ENCODE measurements around the gene STX3. TPM values are rescaled to one million over a fixed set of nuclear protein-coding genes. Genes with fewer than 3 reads are reported as not detected.
"Not testable (repeated sequence)": the region's sequence is repeated elsewhere in the genome, so short reads cannot be mapped to it uniquely, and the experiment has no call there.

STX3 gene
- total RNA-seq, 1 experiment from 2014 or later = 41.6 TPM

DNA sequence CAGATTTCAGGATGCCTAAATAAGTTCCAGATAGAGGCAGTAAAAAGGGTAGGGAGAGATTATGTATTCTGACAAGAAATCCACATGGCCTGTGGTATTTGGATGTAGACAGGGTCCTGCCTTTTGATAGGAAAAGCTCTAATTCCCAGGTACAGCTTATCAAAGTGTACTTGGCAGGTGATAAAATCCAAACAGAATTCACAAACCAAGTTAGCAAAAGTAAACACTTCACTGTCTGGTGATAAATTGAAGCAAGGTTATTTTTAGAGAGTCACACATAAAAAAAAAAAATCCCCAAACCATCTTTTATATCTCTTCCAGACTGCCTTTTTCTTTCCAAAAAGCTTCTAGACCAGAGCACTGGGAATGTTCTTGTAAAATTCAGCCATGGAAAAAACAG is 84.4 kb downstream of the STX3 start:
- no peak for DNase-seq (ENCODE audit: low read depth)

DNA sequence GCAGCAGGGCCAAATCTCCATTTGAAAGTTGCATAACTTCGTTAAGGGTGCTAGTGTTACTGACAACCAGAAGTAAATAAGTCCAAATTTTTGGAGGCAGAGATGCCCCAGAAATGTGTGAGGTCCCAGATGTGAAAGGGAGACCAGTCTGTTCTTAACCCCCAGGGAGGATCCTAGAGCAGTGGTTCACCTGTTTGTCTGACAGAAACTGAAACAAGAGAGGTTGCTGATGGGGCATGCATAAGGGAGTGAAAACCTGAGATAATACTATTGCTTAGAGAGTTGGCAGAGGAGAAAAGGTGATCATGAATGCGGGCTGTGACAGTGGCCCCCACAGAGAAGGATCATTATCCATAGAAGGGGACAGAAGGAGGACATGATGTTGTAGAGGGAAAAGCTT is 86.3 kb downstream of the STX3 start:
- no peak for DNase-seq (ENCODE audit: low read depth)

DNA sequence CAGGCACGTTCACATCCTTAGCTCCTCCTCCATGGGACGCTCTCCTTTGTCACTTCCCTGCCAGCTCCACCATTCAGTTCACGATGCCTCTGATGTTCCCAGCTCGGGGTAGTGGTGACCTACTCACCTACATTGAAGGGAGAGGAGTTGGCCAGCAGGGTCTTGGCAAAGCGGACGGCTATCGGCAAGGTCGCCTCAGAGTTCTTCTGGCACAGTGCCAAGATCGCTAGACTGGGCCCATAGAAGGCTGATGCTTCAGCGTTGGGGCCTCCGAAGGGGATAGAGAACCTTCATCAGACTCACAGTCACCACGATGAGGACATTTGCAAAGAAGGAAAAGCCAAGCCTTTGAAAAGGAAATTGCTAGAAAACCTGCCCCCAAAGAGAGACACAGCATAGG is 87.1 kb downstream of the STX3 start:
- DNase-seq (ENCODE audit: low read depth) = no peak

DNA sequence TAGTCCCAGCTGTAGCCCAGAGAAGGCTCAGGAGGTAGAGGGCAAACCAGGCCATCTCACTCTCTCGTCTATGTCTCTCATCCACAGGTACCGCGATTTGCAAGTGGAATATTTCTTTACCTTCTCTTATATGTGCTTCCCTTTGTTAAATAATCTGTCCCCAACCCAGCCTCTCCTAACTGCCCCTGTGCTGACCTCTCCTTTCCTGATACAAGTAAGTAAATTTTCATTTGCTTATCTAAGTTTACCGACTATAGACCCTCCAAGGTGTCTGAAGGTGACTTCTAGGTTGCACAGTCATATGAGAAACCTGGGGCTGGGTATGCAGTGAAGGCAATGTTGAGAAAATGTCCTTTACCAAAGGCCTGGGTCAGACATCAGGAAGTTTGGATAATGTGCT is 90.2 kb downstream of the STX3 start, which contains the start of gene CBLIF:
TSS of gene CBLIF (minus strand) at position 101 of the 400 bp plus-strand sequence. CDS start at position 55, 46 bp downstream.
- no peak for DNase-seq (ENCODE audit: low read depth)

DNA sequence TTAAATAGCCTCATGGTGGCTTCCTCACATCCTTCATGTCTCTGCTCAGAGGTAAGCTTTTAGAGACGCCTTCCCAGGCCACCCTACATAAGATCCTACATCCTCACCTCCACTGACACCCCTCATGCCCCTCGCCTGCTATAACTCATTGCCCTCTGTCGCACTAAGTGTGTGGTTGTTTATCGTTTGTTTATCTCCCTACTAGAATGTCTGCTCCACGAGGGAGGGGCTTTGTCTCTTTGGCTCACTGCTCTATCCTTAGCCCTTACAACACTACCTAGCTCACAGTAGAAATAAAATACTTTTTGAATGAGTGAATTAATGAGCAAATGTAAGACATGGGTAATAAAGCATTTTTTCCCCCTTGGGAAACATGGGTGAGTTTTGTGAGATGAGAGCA is 91.4 kb downstream of the STX3 start:
- DNase-seq (ENCODE audit: low read depth) = no peak

DNA sequence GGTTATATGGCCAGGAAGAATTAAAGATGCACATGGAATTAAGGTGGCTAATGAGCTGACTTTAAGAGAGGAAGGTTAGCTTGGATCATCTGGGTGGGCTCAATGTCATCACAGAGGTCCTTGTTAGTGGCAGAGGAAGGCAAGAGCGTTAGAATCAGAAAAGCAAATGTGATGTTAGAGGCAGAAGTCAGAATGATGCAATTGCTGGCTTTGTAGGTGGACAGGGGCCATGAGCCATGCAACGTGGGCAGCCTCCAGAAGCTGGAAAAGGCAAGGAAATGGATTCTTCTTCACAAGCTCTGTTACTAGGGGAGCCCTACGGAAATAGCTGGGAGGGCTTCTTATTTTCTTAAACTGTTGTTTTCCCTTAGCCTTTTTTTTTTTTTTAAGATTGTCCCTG is 92.5 kb downstream of the STX3 start:
- DNase-seq (ENCODE audit: low read depth) = no peak

DNA sequence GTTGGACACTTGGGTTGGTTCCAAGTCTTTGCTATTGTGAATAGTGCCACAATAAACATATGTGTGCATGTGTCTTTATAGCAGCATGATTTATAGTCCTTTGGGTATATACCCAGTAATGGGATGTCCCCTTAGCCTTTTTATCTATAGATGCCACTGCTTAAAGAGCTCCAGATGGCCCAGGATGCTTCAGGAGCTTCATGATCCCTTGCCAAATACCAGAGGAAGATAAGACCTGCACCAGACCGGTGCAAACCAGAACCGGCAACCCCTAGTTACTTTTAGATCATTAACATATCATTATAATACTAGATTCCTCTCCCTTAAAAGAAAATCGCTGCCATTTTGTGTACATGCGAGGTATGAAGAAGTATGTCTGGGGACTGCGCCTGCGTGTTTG is 93.3 kb downstream of the STX3 start:
- not testable (repeated sequence) for DNase-seq (ENCODE audit: low read depth)

DNA sequence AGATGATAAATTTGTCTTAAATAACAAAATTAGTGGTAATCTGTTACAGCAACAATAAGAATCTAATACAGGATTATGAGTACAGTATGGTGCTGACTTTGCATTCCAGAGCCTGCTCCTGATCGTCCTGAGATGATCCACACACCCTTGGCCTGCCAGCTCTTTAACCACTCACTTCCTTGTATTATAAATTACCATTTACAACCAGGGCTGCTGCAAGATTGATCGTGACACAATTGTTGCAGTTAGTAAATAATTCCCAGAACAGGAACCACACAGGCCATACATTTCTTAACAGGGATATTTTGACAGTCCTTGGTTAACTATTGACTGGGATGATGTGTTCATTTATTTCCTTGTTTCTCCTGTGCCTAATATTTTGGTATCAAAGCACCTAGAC is 94.0 kb downstream of the STX3 start:
- no peak for DNase-seq (ENCODE audit: low read depth)

DNA sequence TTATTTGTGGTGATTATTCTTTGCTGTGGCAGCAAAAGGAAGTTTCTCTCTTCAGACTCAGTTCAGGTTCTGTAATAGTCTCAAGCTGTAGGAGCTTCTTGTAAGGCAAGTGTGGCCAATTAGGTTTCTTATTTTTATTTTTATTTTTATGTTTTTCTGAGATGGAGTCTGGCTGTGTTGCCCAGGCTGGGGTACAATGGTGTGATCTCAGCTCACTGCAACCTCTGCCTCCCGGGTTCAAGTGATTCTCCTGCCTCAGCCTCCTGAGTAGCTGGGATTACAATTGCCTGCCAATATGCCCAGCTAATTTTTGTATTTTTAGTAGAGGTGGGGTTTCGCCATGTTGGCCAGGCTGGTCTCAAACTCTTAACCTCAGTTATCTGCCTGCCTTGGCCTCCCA is 94.4 kb downstream of the STX3 start:
- DNase-seq (ENCODE audit: low read depth) = not testable (repeated sequence)

DNA sequence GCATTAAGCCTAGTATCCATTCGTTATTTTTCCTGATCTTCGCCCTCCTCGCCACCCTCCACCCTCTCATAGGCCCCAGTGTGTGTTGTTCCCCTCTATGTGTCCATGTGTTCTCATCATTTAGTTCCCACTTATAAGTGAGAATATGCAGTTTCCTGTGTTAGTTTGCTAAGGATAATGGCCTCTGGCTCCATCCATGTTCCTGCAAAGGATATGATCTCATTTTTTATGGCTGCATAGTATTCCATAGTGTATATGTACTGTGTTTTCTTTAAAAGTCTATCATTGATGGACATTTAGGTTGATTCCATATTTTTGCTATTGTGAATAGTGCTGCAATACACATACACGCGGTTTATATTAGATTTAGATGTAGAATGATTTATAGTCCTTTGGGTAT is 96.2 kb downstream of the STX3 start:
- not testable (repeated sequence) for DNase-seq (ENCODE audit: low read depth)

DNA sequence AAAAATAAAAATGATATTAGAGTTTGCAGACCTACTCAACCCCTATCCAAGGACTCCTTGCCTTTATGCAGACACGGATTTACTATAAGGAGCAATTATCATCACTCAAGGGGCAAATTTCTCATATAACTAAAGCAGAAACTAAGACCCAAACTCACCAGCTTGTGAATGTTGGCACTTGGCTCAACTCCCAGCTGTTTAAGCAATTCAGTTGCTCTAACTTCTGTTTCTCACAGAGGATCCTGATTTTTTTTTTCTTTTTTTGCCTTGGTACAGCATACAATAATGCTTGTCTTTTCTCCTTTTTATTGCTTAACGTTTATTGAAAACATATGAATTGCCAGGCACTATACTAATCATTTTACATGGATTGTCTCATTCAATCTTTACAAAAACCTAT is 99.7 kb downstream of the STX3 start:
- no peak for DNase-seq (ENCODE audit: low read depth)

Other genes with a start within 250 kb of the STX3 start
- gene OR4D9, start 243.8 kb upstream of the STX3 start, total RNA-seq (2014; rRNA removed; shearing (Covaris generic)) = not detected in 2 replicates
- gene OSBP, start 139.6 kb upstream of the STX3 start, total RNA-seq (2014; rRNA removed; shearing (Covaris generic)) = 13.4 and 18.0 TPM in 2 replicates
- gene PATL1, start 86.3 kb upstream of the STX3 start, total RNA-seq (2014; rRNA removed; shearing (Covaris generic)) = 13.2 and 15.4 TPM in 2 replicates
- not detected in 2 replicates for gene OR10V1, start 41.5 kb upstream of the STX3 start, total RNA-seq (2014; rRNA removed; shearing (Covaris generic))
- 91.6 and 95.7 TPM in 2 replicates for gene MRPL16, start 55.4 kb downstream of the STX3 start, total RNA-seq (2014; rRNA removed; shearing (Covaris generic))
- gene CBLIF, start 90.1 kb downstream of the STX3 start, total RNA-seq (2014; rRNA removed; shearing (Covaris generic)) = not detected in 2 replicates
- 0.30 and 4.1 TPM in 2 replicates for gene TCN1, start 111.1 kb downstream of the STX3 start, total RNA-seq (2014; rRNA removed; shearing (Covaris generic))
- 0.13 TPM in 1 of 2 replicates, not detected in the other for gene OOSP3, start 123.4 kb downstream of the STX3 start, total RNA-seq (2014; rRNA removed; shearing (Covaris generic))
- not detected in 2 replicates for gene OOSP1, start 183.1 kb downstream of the STX3 start, total RNA-seq (2014; rRNA removed; shearing (Covaris generic))
- not detected in 2 replicates for gene OOSP4A, start 208.7 kb downstream of the STX3 start, total RNA-seq (2014; rRNA removed; shearing (Covaris generic))

Measured in HT1080 (cell line).